HCT116 (cell line): ENCODE results near the gene MYRF. TPM values are rescaled to one million over a fixed set of nuclear protein-coding genes. Genes with fewer than 3 reads are reported as not detected.

Experiments used
- ATAC-seq: fragments of 200-7000 bp; cut with Tn5 transposase; 2 replicates; pipeline ENCODE4 v1.9.1; 2020; ENCODE audit warnings: mild to moderate bottlenecking, moderate library complexity
- BruUV-seq: library from RNA; stranded (reverse); fragments of 400-500 nt; replicated peaks from 2 replicates; lab custom pipeline; 2021; lab: Mats Ljungman, UMichigan
- CTCF ChIA-PET: fragments of 300-600 bp; sonication (Branson Sonifier 250); formaldehyde crosslinking; loops from one replicate; lab custom pipeline; 2021; ENCODE audit warnings: antibody characterized with exemption; lab: Charles Lee
- POLR2A ChIA-PET: fragments of 300-600, 350-600 bp; sonication (Branson Sonifier 250); formaldehyde crosslinking; loops from one replicate; lab custom pipeline; 2021; ENCODE audit warnings: antibody characterized with exemption; lab: Charles Lee
- RAD21 ChIA-PET, 2 experiments: fragments of 300-600 bp; sonication (Branson Sonifier 250); formaldehyde crosslinking; loops; one replicate each; lab custom pipeline; 2023; ENCODE audit warnings: low total read pairs in 2 of 2; ENCODE audit not compliant: uncharacterized antibody in 2 of 2, unreplicated experiment in 2 of 2, low non-redundant PET in 1 of 2; lab: Charles Lee
- DNase-seq: peaks from one replicate; pipeline ENCODE4 v3.0.0-alpha.2; 2010; ENCODE audit warnings: low read depth, low spot score
- H2AFZ ChIP-seq: fragments of 200-600 bp; shearing (Covaris generic), sonication (generic); 2 replicates; pipeline ENCODE4 v1.6.1; 2017; ENCODE audit warnings: low read depth, mixed run types, mixed read lengths, antibody characterized with exemption, low read length; ENCODE audit not compliant: poor library complexity, severe bottlenecking
- H3K27ac ChIP-seq: 2 replicates; pipeline ENCODE4 v1.5.1; 2012; ENCODE audit warnings: low read depth, low read length
- H3K27me3 ChIP-seq: fragments of 200-600 bp; sonication (generic); 2 replicates; pipeline ENCODE4 v1.6.1; 2016; ENCODE audit warnings: mixed run types, low read length, mixed read lengths; ENCODE audit not compliant: insufficient read depth
- H3K36me3 ChIP-seq, 2 experiments: fragments of 200-500 bp in 1 of 2; fragments of 200-600 bp in 1 of 2; sonication (Bioruptor generic) in 1 of 2; sonication (generic) in 1 of 2; 2 replicates each; pipeline versions ENCODE4 v1.5.1 to v1.6.1; 2014 to 2016; ENCODE audit warnings: low read length in 2 of 2, inconsistent platforms in 1 of 2, mixed read lengths in 1 of 2, mixed run types in 1 of 2; ENCODE audit not compliant: insufficient read depth in 2 of 2, control insufficient read depth in 1 of 2
- H3K4me1 ChIP-seq, 2 experiments: fragments of 200-600 bp in 1 of 2; sonication (generic) in 1 of 2; 2 replicates each; pipeline versions ENCODE4 v1.5.1 to v1.6.1; 2012 to 2017; ENCODE audit warnings: low read length in 2 of 2, inconsistent platforms in 1 of 2, mild to moderate bottlenecking in 1 of 2, mixed read lengths in 1 of 2, mixed run types in 1 of 2, moderate library complexity in 1 of 2; ENCODE audit not compliant: insufficient read depth in 2 of 2, control insufficient read depth in 1 of 2
- H3K4me2 ChIP-seq: fragments of 200-600 bp; sonication (generic); 2 replicates; pipeline ENCODE4 v1.6.1; 2017; ENCODE audit warnings: mixed run types, low read length, mixed read lengths
- H3K4me3 ChIP-seq, 2 experiments: fragments of 200-600 bp in 1 of 2; sonication (generic) in 1 of 2; replicated peaks in 1 of 2; 2 replicates each; pipeline ENCODE4 v1.5.1; 2011 to 2016; ENCODE audit warnings: low read length in 2 of 2, control low read depth in 1 of 2, low read depth in 1 of 2, mild to moderate bottlenecking in 1 of 2, mixed read lengths in 1 of 2, mixed run types in 1 of 2
- H3K79me2 ChIP-seq: fragments of 200-600 bp; sonication (generic); 2 replicates; pipeline ENCODE4 v1.6.1; 2017; ENCODE audit warnings: mild to moderate bottlenecking, mixed run types, low read length, moderate library complexity, mixed read lengths; ENCODE audit not compliant: insufficient read depth
- H3K9ac ChIP-seq: fragments of 200-600 bp; sonication (generic); 2 replicates; pipeline ENCODE4 v1.6.1; 2016; ENCODE audit warnings: low read length, mixed read lengths
- H3K9me2 ChIP-seq: fragments of 200-600 bp; sonication (generic), shearing (Covaris generic); 2 replicates; pipeline ENCODE4 v1.6.1; 2017; ENCODE audit warnings: mixed run types, mild to moderate bottlenecking, moderate library complexity; ENCODE audit not compliant: insufficient read depth
- H3K9me3 ChIP-seq, 2 experiments: fragments of 200-500 bp in 1 of 2; fragments of 200-600 bp in 1 of 2; sonication (Bioruptor generic) in 1 of 2; sonication (generic) in 1 of 2; 2 replicates each; pipeline ENCODE4 v1.6.1; 2014 to 2017; ENCODE audit warnings: low read length in 2 of 2, mixed read lengths in 2 of 2, inconsistent platforms in 1 of 2, low read depth in 1 of 2, mild to moderate bottlenecking in 1 of 2, mixed run types in 1 of 2, moderate library complexity in 1 of 2; ENCODE audit not compliant: control insufficient read depth in 1 of 2, insufficient read depth in 1 of 2
- H4K20me1 ChIP-seq: fragments of 200-600 bp; sonication (generic), shearing (Covaris generic); 2 replicates; pipeline ENCODE4 v1.6.1; 2017; ENCODE audit warnings: mixed run types, mild to moderate bottlenecking, moderate library complexity; ENCODE audit not compliant: insufficient read depth
- ELF1 ChIP-seq: IDR thresholded peaks from 2 replicates; pipeline ENCODE4 v1.6.1; 2012; ENCODE audit warnings: low read depth, borderline replicate concordance
- JUND ChIP-seq: IDR thresholded peaks from 2 replicates; pipeline ENCODE4 v1.6.1; 2012
- SIN3A ChIP-seq: IDR thresholded peaks from 2 replicates; pipeline ENCODE4 v1.6.1; 2012; ENCODE audit warnings: low read depth
- SP1 ChIP-seq: IDR thresholded peaks from 2 replicates; pipeline ENCODE4 v1.6.1; 2012; ENCODE audit warnings: low read depth
- ZFX ChIP-seq: fragments of 450-650 bp; IDR thresholded peaks from 2 replicates; pipeline ENCODE4 v1.6.1; 2017
- ZNF274 ChIP-seq: fragments of 200-500 bp; sonication (Bioruptor generic); IDR thresholded peaks from 2 replicates; pipeline ENCODE4 v1.6.1; 2014; ENCODE audit warnings: mild to moderate bottlenecking, low read depth, low read length, inconsistent platforms
- intact Hi-C: fragments of 100-400 bp; cut with micrococcal nuclease; formaldehyde crosslinking; loops from 2 replicates; pipeline ENCODE4 v1.10.0; 2022
- total RNA-seq: library from RNA; stranded (reverse); gene quantifications from one replicate; pipeline ENCODE4 v1.2.1, GENCODE V29; 2021; ENCODE audit not compliant: unreplicated experiment

Gene MYRF
- total RNA-seq, 1 experiment from 2014 or later, result 52.3 TPM

GRCh38 chr11:61763930-61764605 lies 11.6 kb downstream of the MYRF start:
- H3K9me3 ChIP-seq, result no peaks in the 10 kb centered on the region
- H3K79me2 ChIP-seq, result peaks cover 15% of the 10 kb centered on the region; the same call in 1 of the 2 replicates
- H2AFZ ChIP-seq, result no peak overlapping the region
- no peaks in the 10 kb centered on the region for H4K20me1 ChIP-seq
- ChIA-PET CTCF (no interaction called here), POLR2A (no interaction called here), RAD21 (no interaction called here)
- TF ChIP-seq ZFX (no peak), ZNF274 (no peak)
- H3K27me3 ChIP-seq, result no peaks in the 10 kb centered on the region
- H3K36me3 ChIP-seq, result no peaks in the 10 kb centered on the region
- no peak overlapping the region for H3K4me3 ChIP-seq
- DNase-seq, result no peak
- H3K4me2 ChIP-seq, result no peak overlapping the region
- no peak for ATAC-seq
- peaks cover 11 to 32% of the 10 kb centered on the region in 2 experiments for H3K4me1 ChIP-seq
- H3K9ac ChIP-seq, result no peak overlapping the region
- no peaks in the 10 kb centered on the region for H3K9me2 ChIP-seq
- no TSS peak for BruUV-seq
- no peak overlapping the region for H3K27ac ChIP-seq
- intact Hi-C loops, result no loop called here

- intact Hi-C loops, result no loop called here
- POLR2A ChIA-PET, result no interaction called here
- H3K9ac ChIP-seq, result no peak overlapping the region
- no peaks in the 10 kb centered on the region for H3K9me3 ChIP-seq
- H3K27me3 ChIP-seq, result no peaks in the 10 kb centered on the region
- BruUV-seq, result no TSS peak
- DNase-seq (no peak), ATAC-seq (no peak)
- no peak for TF ChIP-seq ELF1
- no peak for TF ChIP-seq SIN3A
- no peak for TF ChIP-seq JUND
- TF ChIP-seq ZNF274, result no peak
- no peak for TF ChIP-seq SP1
- RAD21 ChIA-PET, result no interaction called here
- no peaks in the 10 kb centered on the region for H3K9me2 ChIP-seq
- H4K20me1 ChIP-seq, result no peaks in the 10 kb centered on the region
- no peak overlapping the region for H3K4me2 ChIP-seq
- peaks cover 13% of the 10 kb centered on the region; the same call in 1 of the 2 replicates for H3K79me2 ChIP-seq
- CTCF ChIA-PET, result no interaction called here
- no peak overlapping the region for H3K27ac ChIP-seq
- H3K36me3 ChIP-seq, result no peaks in the 10 kb centered on the region
- H3K4me3 ChIP-seq, result no peak overlapping the region
- H2AFZ ChIP-seq, result no peak overlapping the region
- peaks cover 11 to 36% of the 10 kb centered on the region in 2 experiments for H3K4me1 ChIP-seq
Measured at GRCh38 chr11:61764606-61765260, 12.3 kb downstream of the MYRF start.
